HCT116 (cell line): ENCODE measurements around the gene TSC22D4. TPM values are rescaled to one million over a fixed set of nuclear protein-coding genes. Genes with fewer than 3 reads are reported as not detected.

Experiments
- ATAC-seq: fragments of 200-7000 bp; cut with Tn5 transposase; 2 replicates; pipeline ENCODE4 v1.9.1; 2020; ENCODE audit warnings: mild to moderate bottlenecking, moderate library complexity
- BruUV-seq: library from RNA; stranded (reverse); fragments of 400-500 nt; replicated peaks from 2 replicates; lab custom pipeline; 2021; lab: Mats Ljungman, UMichigan
- CTCF ChIA-PET: fragments of 300-600 bp; sonication (Branson Sonifier 250); formaldehyde crosslinking; loops from one replicate; lab custom pipeline; 2021; ENCODE audit warnings: antibody characterized with exemption; lab: Charles Lee
- POLR2A ChIA-PET: fragments of 300-600, 350-600 bp; sonication (Branson Sonifier 250); formaldehyde crosslinking; loops from one replicate; lab custom pipeline; 2021; ENCODE audit warnings: antibody characterized with exemption; lab: Charles Lee
- RAD21 ChIA-PET, 2 experiments: fragments of 300-600 bp; sonication (Branson Sonifier 250); formaldehyde crosslinking; loops; one replicate each; lab custom pipeline; 2023; ENCODE audit warnings: low total read pairs in 2 of 2; ENCODE audit not compliant: uncharacterized antibody in 2 of 2, unreplicated experiment in 2 of 2, low non-redundant PET in 1 of 2; lab: Charles Lee
- DNase-seq: peaks from one replicate; pipeline ENCODE4 v3.0.0-alpha.2; 2010; ENCODE audit warnings: low read depth, low spot score
- H2AFZ ChIP-seq: fragments of 200-600 bp; shearing (Covaris generic), sonication (generic); 2 replicates; pipeline ENCODE4 v1.6.1; 2017; ENCODE audit warnings: low read depth, mixed run types, mixed read lengths, antibody characterized with exemption, low read length; ENCODE audit not compliant: poor library complexity, severe bottlenecking
- H3K27ac ChIP-seq: 2 replicates; pipeline ENCODE4 v1.5.1; 2012; ENCODE audit warnings: low read depth, low read length
- H3K27me3 ChIP-seq: fragments of 200-600 bp; sonication (generic); 2 replicates; pipeline ENCODE4 v1.6.1; 2016; ENCODE audit warnings: mixed run types, low read length, mixed read lengths; ENCODE audit not compliant: insufficient read depth
- H3K36me3 ChIP-seq, 2 experiments: fragments of 200-500 bp in 1 of 2; fragments of 200-600 bp in 1 of 2; sonication (Bioruptor generic) in 1 of 2; sonication (generic) in 1 of 2; 2 replicates each; pipeline versions ENCODE4 v1.5.1 to v1.6.1; 2014 to 2016; ENCODE audit warnings: low read length in 2 of 2, inconsistent platforms in 1 of 2, mixed read lengths in 1 of 2, mixed run types in 1 of 2; ENCODE audit not compliant: insufficient read depth in 2 of 2, control insufficient read depth in 1 of 2
- H3K4me1 ChIP-seq, 2 experiments: fragments of 200-600 bp in 1 of 2; sonication (generic) in 1 of 2; 2 replicates each; pipeline versions ENCODE4 v1.5.1 to v1.6.1; 2012 to 2017; ENCODE audit warnings: low read length in 2 of 2, inconsistent platforms in 1 of 2, mild to moderate bottlenecking in 1 of 2, mixed read lengths in 1 of 2, mixed run types in 1 of 2, moderate library complexity in 1 of 2; ENCODE audit not compliant: insufficient read depth in 2 of 2, control insufficient read depth in 1 of 2
- H3K4me2 ChIP-seq: fragments of 200-600 bp; sonication (generic); 2 replicates; pipeline ENCODE4 v1.6.1; 2017; ENCODE audit warnings: mixed run types, low read length, mixed read lengths
- H3K4me3 ChIP-seq, 2 experiments: fragments of 200-600 bp in 1 of 2; sonication (generic) in 1 of 2; replicated peaks in 1 of 2; 2 replicates each; pipeline ENCODE4 v1.5.1; 2011 to 2016; ENCODE audit warnings: low read length in 2 of 2, control low read depth in 1 of 2, low read depth in 1 of 2, mild to moderate bottlenecking in 1 of 2, mixed read lengths in 1 of 2, mixed run types in 1 of 2
- H3K79me2 ChIP-seq: fragments of 200-600 bp; sonication (generic); 2 replicates; pipeline ENCODE4 v1.6.1; 2017; ENCODE audit warnings: mild to moderate bottlenecking, mixed run types, low read length, moderate library complexity, mixed read lengths; ENCODE audit not compliant: insufficient read depth
- H3K9ac ChIP-seq: fragments of 200-600 bp; sonication (generic); 2 replicates; pipeline ENCODE4 v1.6.1; 2016; ENCODE audit warnings: low read length, mixed read lengths
- H3K9me2 ChIP-seq: fragments of 200-600 bp; sonication (generic), shearing (Covaris generic); 2 replicates; pipeline ENCODE4 v1.6.1; 2017; ENCODE audit warnings: mixed run types, mild to moderate bottlenecking, moderate library complexity; ENCODE audit not compliant: insufficient read depth
- H3K9me3 ChIP-seq, 2 experiments: fragments of 200-500 bp in 1 of 2; fragments of 200-600 bp in 1 of 2; sonication (Bioruptor generic) in 1 of 2; sonication (generic) in 1 of 2; 2 replicates each; pipeline ENCODE4 v1.6.1; 2014 to 2017; ENCODE audit warnings: low read length in 2 of 2, mixed read lengths in 2 of 2, inconsistent platforms in 1 of 2, low read depth in 1 of 2, mild to moderate bottlenecking in 1 of 2, mixed run types in 1 of 2, moderate library complexity in 1 of 2; ENCODE audit not compliant: control insufficient read depth in 1 of 2, insufficient read depth in 1 of 2
- H4K20me1 ChIP-seq: fragments of 200-600 bp; sonication (generic), shearing (Covaris generic); 2 replicates; pipeline ENCODE4 v1.6.1; 2017; ENCODE audit warnings: mixed run types, mild to moderate bottlenecking, moderate library complexity; ENCODE audit not compliant: insufficient read depth
- ATF3 ChIP-seq: IDR thresholded peaks from 2 replicates; pipeline ENCODE4 v1.6.1; 2012
- CEBPB ChIP-seq: IDR thresholded peaks from 2 replicates; pipeline ENCODE4 v1.6.1; 2012; ENCODE audit warnings: low read depth
- CTCF ChIP-seq, 3 experiments: fragments of 200-600 bp in 1 of 3; sonication (generic) in 1 of 3; IDR thresholded peaks in 2 of 3; conservative IDR thresholded peaks in 1 of 3; 2 replicates each; pipeline ENCODE4 v1.5.1; 2012 to 2017; ENCODE audit warnings: low read depth in 2 of 3, low read length in 2 of 3, antibody characterized with exemption in 1 of 3, borderline replicate concordance in 1 of 3, control low read depth in 1 of 3, mild to moderate bottlenecking in 1 of 3, mixed read lengths in 1 of 3, mixed run types in 1 of 3, moderate library complexity in 1 of 3; ENCODE audit not compliant: insufficient read depth in 1 of 3
- EGR1 ChIP-seq: IDR thresholded peaks from 2 replicates; pipeline ENCODE4 v1.6.1; 2012; ENCODE audit warnings: low read depth
- EZH2phosphoT487 ChIP-seq: fragments of 200-600 bp; IDR thresholded peaks from 2 replicates; pipeline ENCODE4 v1.6.1; 2018; ENCODE audit warnings: antibody characterized with exemption, borderline replicate concordance
- JUND ChIP-seq: IDR thresholded peaks from 2 replicates; pipeline ENCODE4 v1.6.1; 2012
- REST ChIP-seq: IDR thresholded peaks from 2 replicates; pipeline ENCODE4 v1.6.1; 2012; ENCODE audit warnings: low read depth
- SIN3A ChIP-seq: IDR thresholded peaks from 2 replicates; pipeline ENCODE4 v1.6.1; 2012; ENCODE audit warnings: low read depth
- SRF ChIP-seq: IDR thresholded peaks from 2 replicates; pipeline ENCODE4 v1.6.1; 2012; ENCODE audit warnings: low read depth
- YY1 ChIP-seq: IDR thresholded peaks from 2 replicates; pipeline ENCODE4 v1.6.1; 2011; ENCODE audit warnings: low read length, low read depth, moderate library complexity, mild to moderate bottlenecking; ENCODE audit not compliant: insufficient replicate concordance; ENCODE audit errors: extremely low read depth
- ZBTB33 ChIP-seq: IDR thresholded peaks from 2 replicates; pipeline ENCODE4 v1.6.1; 2011; ENCODE audit warnings: mild to moderate bottlenecking, low read length, moderate library complexity; ENCODE audit not compliant: insufficient replicate concordance; ENCODE audit errors: extremely low read depth
- ZFX ChIP-seq: fragments of 450-650 bp; IDR thresholded peaks from 2 replicates; pipeline ENCODE4 v1.6.1; 2017
- ZNF274 ChIP-seq: fragments of 200-500 bp; sonication (Bioruptor generic); IDR thresholded peaks from 2 replicates; pipeline ENCODE4 v1.6.1; 2014; ENCODE audit warnings: mild to moderate bottlenecking, low read depth, low read length, inconsistent platforms
- intact Hi-C: fragments of 100-400 bp; cut with micrococcal nuclease; formaldehyde crosslinking; loops from 2 replicates; pipeline ENCODE4 v1.10.0; 2022
- total RNA-seq: library from RNA; stranded (reverse); gene quantifications from one replicate; pipeline ENCODE4 v1.2.1, GENCODE V29; 2021; ENCODE audit not compliant: unreplicated experiment

Gene TSC22D4
- total RNA-seq, 1 experiment from 2014 or later: 36.9 TPM

- BruUV-seq: TSS peak; percentile 66
- peak overlapping the region; percentile 93 for H3K4me2 ChIP-seq
- ATAC-seq (no peak), DNase-seq (no peak)
- H3K79me2 ChIP-seq: peaks cover 62% of the 10 kb centered on the region
- H3K9me2 ChIP-seq: no peaks in the 10 kb centered on the region
- RAD21 ChIA-PET: interaction anchor here in 1 of 2 experiments (0.6 kb wide), 1 partner anchor 399 kb away, joined by 3 read pairs; no protein-coding TSS in a partner anchor
- no peaks in the 10 kb centered on the region for H4K20me1 ChIP-seq
- H3K9me3 ChIP-seq: no peaks in the 10 kb centered on the region
- H3K36me3 ChIP-seq: peaks cover 5 to 39% of the 10 kb centered on the region in 2 experiments; a peak in 2 of 4 replicates
- peak overlapping the region; percentile 85 to 97 for H3K4me3 ChIP-seq
- peaks cover 2 to 57% of the 10 kb centered on the region in 2 experiments for H3K4me1 ChIP-seq
- POLR2A ChIA-PET: no interaction called here
- TF ChIP-seq REST (no peak), EGR1 (no peak), JUND (no peak), SIN3A (no peak), CEBPB (no peak), ATF3 (no peak), ZBTB33 (no peak), ZNF274 (no peak), CTCF (IDR thresholded peaks at IDR 0.05 in 2 of 3, conservative IDR thresholded peaks at IDR 0.05 in 1 of 3; ENCODE audit: borderline replicate concordance in 1 of 3, insufficient read depth in 1 of 3, low read depth in 2 of 3, low read length in 2 of 3) (no peak), EZH2phosphoT487 (no peak), ZFX (no peak), SRF (no peak), YY1 (no peak)
- CTCF ChIA-PET: no interaction called here
- peak overlapping the region; percentile 93 for H3K9ac ChIP-seq
- H2AFZ ChIP-seq: no peak overlapping the region
- H3K27ac ChIP-seq: peak overlapping the region; percentile 99
- no peaks in the 10 kb centered on the region for H3K27me3 ChIP-seq
- intact Hi-C loops: no loop called here
Observed at GRCh38 chr7:100434297-100435144, 44.5 kb downstream of the TSC22D4 start.
